Rectal smooth muscle tissue (tissue), 1 donor: ENCODE data around the gene PKNOX2.

Experiments used
- H3K27ac ChIP-seq: one replicate; pipeline ENCODE4 v1.7.0; 2013; ENCODE audit warnings: low read depth, low read length, inconsistent platforms
- H3K27me3 ChIP-seq: one replicate; pipeline ENCODE4 v1.7.0; 2013; ENCODE audit warnings: low read length; ENCODE audit not compliant: control insufficient read depth, insufficient read depth
- H3K36me3 ChIP-seq: one replicate; pipeline ENCODE4 v1.7.0; 2013; ENCODE audit warnings: low read length; ENCODE audit not compliant: control insufficient read depth, insufficient read depth
- H3K4me1 ChIP-seq: one replicate; pipeline ENCODE4 v1.7.0; 2013; ENCODE audit warnings: low read length; ENCODE audit not compliant: control insufficient read depth, insufficient read depth
- H3K4me3 ChIP-seq: one replicate; pipeline ENCODE4 v1.7.0; 2013; ENCODE audit warnings: low read length
- H3K9ac ChIP-seq: one replicate; pipeline ENCODE4 v1.7.0; 2013; ENCODE audit warnings: low read length

PKNOX2 gene

GRCh38 chr11:125280646-125281045, 116.1 kb downstream of the PKNOX2 start:
- no peaks in the 10 kb centered on the region for H3K27me3 ChIP-seq
- no peak overlapping the region for H3K4me3 ChIP-seq
- no peaks in the 10 kb centered on the region for H3K4me1 ChIP-seq
- no peak overlapping the region for H3K27ac ChIP-seq
- H3K36me3 ChIP-seq = no peaks in the 10 kb centered on the region
- H3K9ac ChIP-seq = no peak overlapping the region

GRCh38 chr11:125281831-125282595, 117.5 kb downstream of the PKNOX2 start:
- H3K4me3 ChIP-seq = no peak overlapping the region
- no peaks in the 10 kb centered on the region for H3K36me3 ChIP-seq
- no peak overlapping the region for H3K9ac ChIP-seq
- H3K27ac ChIP-seq = no peak overlapping the region
- no peaks in the 10 kb centered on the region for H3K4me1 ChIP-seq
- H3K27me3 ChIP-seq = no peaks in the 10 kb centered on the region

GRCh38 chr11:125282596-125282914, 118.0 kb downstream of the PKNOX2 start:
- no peaks in the 10 kb centered on the region for H3K27me3 ChIP-seq
- no peaks in the 10 kb centered on the region for H3K36me3 ChIP-seq
- H3K4me1 ChIP-seq = no peaks in the 10 kb centered on the region
- no peak overlapping the region for H3K4me3 ChIP-seq
- H3K27ac ChIP-seq = no peak overlapping the region
- no peak overlapping the region for H3K9ac ChIP-seq

- Histone ChIP-seq H3K36me3 (no peaks in the 10 kb centered on the region), H3K27me3 (no peaks in the 10 kb centered on the region), H3K4me3 (no peak overlapping the region), H3K9ac (no peak overlapping the region), H3K27ac (no peak overlapping the region), H3K4me1 (no peaks in the 10 kb centered on the region)
Observed at GRCh38 chr11:125284245-125284850, 119.8 kb downstream of the PKNOX2 start.

- no peak overlapping the region for H3K27ac ChIP-seq
- no peaks in the 10 kb centered on the region for H3K27me3 ChIP-seq
- peaks cover 3% of the 10 kb centered on the region for H3K36me3 ChIP-seq
- H3K4me1 ChIP-seq = no peaks in the 10 kb centered on the region
- no peak overlapping the region for H3K9ac ChIP-seq
- H3K4me3 ChIP-seq = no peak overlapping the region
Observed at GRCh38 chr11:125285844-125286243, 121.3 kb downstream of the PKNOX2 start.

GRCh38 chr11:125286486-125286885, 121.9 kb downstream of the PKNOX2 start:
- peaks cover 3% of the 10 kb centered on the region for H3K36me3 ChIP-seq
- no peaks in the 10 kb centered on the region for H3K4me1 ChIP-seq
- H3K4me3 ChIP-seq = no peak overlapping the region
- H3K27ac ChIP-seq = no peak overlapping the region
- no peaks in the 10 kb centered on the region for H3K27me3 ChIP-seq
- H3K9ac ChIP-seq = no peak overlapping the region

- Histone ChIP-seq H3K27ac (no peak overlapping the region), H3K27me3 (no peaks in the 10 kb centered on the region), H3K4me3 (no peak overlapping the region), H3K36me3 (peaks cover 3% of the 10 kb centered on the region), H3K4me1 (no peaks in the 10 kb centered on the region), H3K9ac (no peak overlapping the region)
Observed at GRCh38 chr11:125287491-125288210, 123.1 kb downstream of the PKNOX2 start.

- no peak overlapping the region for H3K9ac ChIP-seq
- H3K4me1 ChIP-seq = no peaks in the 10 kb centered on the region
- no peak overlapping the region for H3K4me3 ChIP-seq
- H3K27me3 ChIP-seq = no peaks in the 10 kb centered on the region
- peaks cover 3% of the 10 kb centered on the region for H3K36me3 ChIP-seq
- no peak overlapping the region for H3K27ac ChIP-seq
Observed at GRCh38 chr11:125289419-125290098, 125.0 kb downstream of the PKNOX2 start.

GRCh38 chr11:125290263-125290662, 125.7 kb downstream of the PKNOX2 start:
- H3K27me3 ChIP-seq = no peaks in the 10 kb centered on the region

GRCh38 chr11:125292100-125292499, 127.5 kb downstream of the PKNOX2 start:
- Histone ChIP-seq H3K27ac (no peak overlapping the region), H3K4me3 (no peak overlapping the region), H3K9ac (no peak overlapping the region), H3K4me1 (no peaks in the 10 kb centered on the region), H3K27me3 (no peaks in the 10 kb centered on the region), H3K36me3 (peaks cover 3% of the 10 kb centered on the region)

More at GRCh38 chr11:125290263-125290662, 125.7 kb downstream of the PKNOX2 start:
- Histone ChIP-seq H3K27ac (no peak overlapping the region), H3K4me1 (no peaks in the 10 kb centered on the region), H3K4me3 (no peak overlapping the region), H3K36me3 (peaks cover 3% of the 10 kb centered on the region), H3K9ac (no peak overlapping the region)

GRCh38 chr11:125293596-125293995, 129.0 kb downstream of the PKNOX2 start:
- H3K4me3 ChIP-seq = no peak overlapping the region
- H3K9ac ChIP-seq = no peak overlapping the region
- H3K4me1 ChIP-seq = no peaks in the 10 kb centered on the region
- peaks cover 3% of the 10 kb centered on the region for H3K36me3 ChIP-seq
- no peak overlapping the region for H3K27ac ChIP-seq
- H3K27me3 ChIP-seq = no peaks in the 10 kb centered on the region

GRCh38 chr11:125295931-125296330, 131.4 kb downstream of the PKNOX2 start:
- Histone ChIP-seq H3K36me3 (no peaks in the 10 kb centered on the region), H3K4me3 (no peak overlapping the region), H3K9ac (no peak overlapping the region), H3K4me1 (peaks cover 8% of the 10 kb centered on the region), H3K27me3 (no peaks in the 10 kb centered on the region), H3K27ac (no peak overlapping the region)
